ENCODE results near the gene FSTL4.

The FSTL4 gene

GRCh38 chr5:133512896-133513295, 99.4 kb downstream of the FSTL4 start:
- no peak for DNase-seq (ENCODE audit: low spot score)

DNA sequence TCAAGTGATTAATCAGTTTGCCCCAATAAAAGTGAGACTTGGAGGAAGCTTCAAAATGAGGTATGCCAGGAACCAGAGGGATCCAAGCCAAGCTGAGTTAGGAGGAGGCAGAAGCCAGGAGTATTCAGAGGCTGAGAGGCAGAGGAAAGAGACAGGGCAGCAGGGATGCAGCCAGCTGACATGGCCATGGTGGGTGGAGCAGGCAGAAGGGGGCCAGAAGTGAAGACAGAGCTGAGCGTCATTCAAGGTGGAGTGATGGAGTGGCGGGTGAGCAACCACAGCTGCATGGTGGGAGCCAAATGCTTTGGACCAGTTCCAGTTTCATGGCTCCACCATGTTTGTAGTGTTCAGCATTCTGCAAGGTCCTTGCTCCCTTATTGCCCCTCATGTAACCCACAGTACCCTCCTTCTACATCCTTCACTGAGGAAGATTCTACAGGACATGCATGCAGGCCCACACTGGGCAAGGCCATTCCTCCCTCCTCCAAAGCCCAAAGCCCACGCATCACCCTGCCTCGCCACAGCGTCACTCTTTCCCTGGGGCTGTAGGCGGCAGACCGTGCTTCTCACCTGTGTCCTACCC, 100.6 kb downstream of the FSTL4 start:
- DNase-seq (ENCODE audit: low spot score): no peak

- DNase-seq (ENCODE audit: low spot score): no peak
Observed at GRCh38 chr5:133510634-133511262, 101.6 kb downstream of the FSTL4 start.

GRCh38 chr5:133509742-133510079, 102.6 kb downstream of the FSTL4 start:
- DNase-seq (ENCODE audit: low spot score): no peak

DNA sequence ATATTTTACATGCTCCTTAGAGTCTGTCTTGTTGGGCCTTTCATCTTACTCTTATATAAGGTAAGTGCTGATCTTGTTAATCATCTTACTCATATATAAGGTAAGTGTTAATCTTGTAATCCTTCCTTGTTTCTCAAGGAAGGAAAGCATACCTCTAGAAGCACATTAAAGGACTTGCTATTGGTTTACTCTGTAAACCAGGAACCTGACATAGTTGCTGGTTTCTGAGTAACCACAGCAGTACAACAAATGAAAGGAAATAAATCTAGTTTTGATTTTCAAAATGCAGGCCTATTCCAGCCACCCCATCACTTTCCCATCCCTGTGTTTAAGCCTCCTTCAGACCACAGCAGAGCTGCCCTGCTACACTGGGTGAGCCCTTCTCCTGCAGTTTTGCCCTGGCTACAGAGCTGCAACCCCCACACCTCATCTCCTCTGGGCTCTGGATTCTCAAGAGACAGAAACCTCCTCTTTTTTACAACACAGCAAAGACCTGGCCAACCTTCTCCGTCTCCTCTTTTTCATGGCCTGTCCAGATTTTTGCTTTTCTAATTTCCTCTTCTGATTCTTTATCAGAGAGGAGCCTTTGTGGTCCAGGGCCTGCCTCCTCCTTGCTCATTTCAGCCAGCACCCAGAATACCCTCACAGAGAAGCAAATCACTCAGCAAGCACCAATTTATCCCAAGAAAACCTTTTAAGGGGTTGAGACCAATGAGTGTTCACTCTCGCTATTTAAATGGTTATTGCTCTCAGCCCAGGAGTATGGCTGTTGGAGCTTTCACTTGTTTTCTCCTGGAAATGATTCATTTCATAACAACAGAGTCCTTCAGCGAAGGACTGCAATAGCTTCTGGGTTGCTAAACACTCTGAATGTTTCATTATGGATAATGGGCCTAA, 103.2 kb downstream of the FSTL4 start:
- DNase-seq (ENCODE audit: low spot score): no peak

- DNase-seq (ENCODE audit: low spot score): no peak
Observed at GRCh38 chr5:133508331-133508730, 104.0 kb downstream of the FSTL4 start.

DNA sequence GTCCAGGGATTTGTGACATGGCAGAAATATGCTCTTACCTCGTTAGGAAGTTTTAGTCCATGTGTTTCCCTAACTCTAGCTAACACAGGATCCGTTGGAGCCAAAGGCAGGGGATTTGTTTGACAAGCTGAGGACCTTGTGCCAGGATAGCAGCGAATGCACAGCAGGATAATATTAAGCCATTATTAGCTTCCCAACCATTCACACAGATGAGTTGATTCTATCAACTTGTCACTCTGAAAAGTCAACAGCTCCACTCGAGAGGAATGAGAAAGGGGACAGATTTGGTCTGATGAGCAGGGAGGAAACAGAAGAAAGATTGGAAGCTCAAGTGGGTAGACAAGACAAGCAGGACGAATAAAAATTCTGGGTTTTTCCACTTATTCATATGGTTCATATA, 106.2 kb downstream of the FSTL4 start:
- no peak for DNase-seq (ENCODE audit: low spot score)

GRCh38 chr5:133503511-133503910, 108.8 kb downstream of the FSTL4 start:
- no peak for DNase-seq (ENCODE audit: low spot score)

DNA sequence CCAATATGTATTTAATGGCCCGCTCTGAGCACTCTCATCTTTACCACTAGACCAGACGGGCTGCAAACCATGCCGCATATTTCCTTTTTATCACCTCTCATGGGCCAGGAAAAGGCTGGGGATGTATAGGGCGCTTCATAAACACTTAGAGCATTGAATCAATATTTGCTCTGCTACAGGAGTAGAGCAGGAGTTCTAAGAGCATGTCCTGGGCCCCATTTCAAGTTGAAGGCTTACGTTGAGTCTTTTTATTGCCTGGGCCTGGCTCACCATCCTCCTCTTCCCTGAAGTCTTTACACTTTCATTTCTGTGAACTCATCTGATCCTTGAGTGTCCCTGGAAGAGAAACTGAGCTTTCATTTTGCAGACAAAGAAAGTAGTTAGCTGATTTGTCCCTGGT, 112.4 kb downstream of the FSTL4 start:
- DNase-seq (ENCODE audit: low spot score): no peak

DNA sequence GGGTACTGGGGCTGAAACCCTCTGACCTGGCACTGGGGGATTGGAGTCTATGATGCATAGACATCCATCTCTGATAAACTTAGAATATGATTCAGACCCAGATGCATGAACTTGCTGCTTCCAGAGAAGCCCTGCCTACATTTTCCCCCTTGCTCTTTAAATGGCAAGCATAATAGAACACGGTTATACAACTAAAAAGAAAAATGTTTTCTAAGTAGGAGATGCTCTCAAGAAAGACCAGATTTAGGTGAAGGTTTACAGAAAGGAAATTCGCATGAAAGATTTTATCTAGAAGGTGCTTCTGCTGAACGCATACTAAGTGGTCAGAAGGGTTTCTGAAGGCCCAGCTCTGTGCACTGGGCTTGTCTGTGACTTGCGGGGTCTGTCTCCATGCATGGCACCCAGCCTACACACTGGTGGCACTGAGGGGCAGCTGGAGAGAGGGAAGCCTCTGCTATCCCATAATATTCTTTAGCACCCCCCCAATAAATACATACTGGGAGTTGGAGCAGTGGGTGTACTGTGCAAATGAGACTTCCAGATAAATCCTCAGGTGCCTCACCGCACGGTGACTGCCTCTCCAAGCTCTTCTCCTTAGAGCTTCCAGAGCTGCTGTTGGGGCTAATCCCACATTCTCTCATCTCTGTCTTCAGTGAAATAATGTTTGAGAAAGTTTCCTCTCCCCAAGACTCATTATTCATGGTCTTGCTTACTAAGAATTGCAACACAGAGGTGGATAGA, 114.6 kb downstream of the FSTL4 start:
- no peak for DNase-seq (ENCODE audit: low spot score)

GRCh38 chr5:133496631-133497030, 115.7 kb downstream of the FSTL4 start:
- DNase-seq (ENCODE audit: low spot score): no peak

DNA sequence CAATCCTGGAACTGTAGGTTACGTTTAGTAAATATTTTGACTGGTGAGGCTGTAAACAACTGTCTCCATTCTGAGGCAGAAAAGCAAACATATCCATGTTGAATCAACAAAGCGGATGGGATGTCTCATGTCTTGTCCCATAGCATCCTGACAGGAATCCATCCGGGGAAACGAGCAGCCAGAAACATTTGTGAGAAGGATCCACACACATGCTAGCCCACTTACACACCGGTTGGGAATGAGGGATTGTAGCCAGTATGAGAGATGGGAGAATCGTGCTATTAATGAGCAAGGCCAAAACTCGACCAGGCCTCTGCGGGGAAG, 117.5 kb downstream of the FSTL4 start:
- DNase-seq (ENCODE audit: low spot score): no peak

DNA sequence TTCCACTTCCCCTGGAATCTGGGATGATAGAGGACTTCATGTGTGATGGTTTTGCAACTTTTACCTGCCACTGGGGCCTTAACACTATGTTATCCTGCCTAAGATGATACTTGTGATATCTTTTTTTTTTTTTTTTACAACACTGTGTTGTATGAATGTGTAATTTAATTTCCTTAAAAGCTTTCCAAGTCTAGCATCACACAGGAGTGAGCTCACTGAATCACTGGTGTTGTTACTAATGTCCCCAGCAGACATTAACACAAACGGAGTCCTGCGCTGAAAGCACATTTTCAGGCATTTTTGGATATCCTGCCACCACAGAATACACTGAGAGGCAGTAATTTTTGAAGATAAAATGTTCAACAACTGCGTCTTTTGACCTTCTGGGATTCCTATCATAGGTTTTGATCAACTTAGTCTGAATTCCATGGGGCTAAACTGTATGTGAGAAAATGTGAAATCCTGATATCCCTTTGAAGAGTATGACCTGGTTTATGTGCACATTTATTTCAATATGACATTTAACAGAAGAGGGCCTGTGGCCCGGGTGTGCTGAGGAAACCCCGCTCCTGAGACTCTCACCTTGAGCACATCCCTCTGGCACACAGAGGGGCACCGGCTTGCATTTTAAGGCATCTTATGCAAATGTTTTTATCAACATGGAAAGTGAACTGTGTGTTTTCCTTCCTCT, 118.0 kb downstream of the FSTL4 start:
- DNase-seq (ENCODE audit: low spot score): no peak

- DNase-seq (ENCODE audit: low spot score): no peak
Observed at GRCh38 chr5:133489632-133490031, 122.7 kb downstream of the FSTL4 start.

DNA sequence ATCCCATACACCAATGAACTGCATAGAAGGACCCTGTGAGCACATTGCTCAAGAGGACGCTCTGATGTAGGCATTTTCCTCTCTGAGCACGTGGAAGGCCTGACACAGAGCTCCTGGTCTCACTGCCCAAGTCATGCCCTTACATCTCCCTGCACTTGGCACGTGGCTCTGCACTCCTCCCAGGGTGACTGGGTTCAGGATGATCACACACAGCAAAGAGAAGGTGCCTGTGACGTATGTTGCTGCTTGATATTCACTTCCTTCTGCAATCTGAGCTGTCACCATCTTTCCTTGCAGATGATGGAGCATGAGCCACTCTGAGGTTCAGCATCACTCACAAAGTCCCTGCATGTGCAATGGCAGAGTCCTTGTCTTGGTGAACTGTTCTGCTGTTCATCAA, 125.2 kb downstream of the FSTL4 start:
- DNase-seq (ENCODE audit: low spot score): no peak

DNA sequence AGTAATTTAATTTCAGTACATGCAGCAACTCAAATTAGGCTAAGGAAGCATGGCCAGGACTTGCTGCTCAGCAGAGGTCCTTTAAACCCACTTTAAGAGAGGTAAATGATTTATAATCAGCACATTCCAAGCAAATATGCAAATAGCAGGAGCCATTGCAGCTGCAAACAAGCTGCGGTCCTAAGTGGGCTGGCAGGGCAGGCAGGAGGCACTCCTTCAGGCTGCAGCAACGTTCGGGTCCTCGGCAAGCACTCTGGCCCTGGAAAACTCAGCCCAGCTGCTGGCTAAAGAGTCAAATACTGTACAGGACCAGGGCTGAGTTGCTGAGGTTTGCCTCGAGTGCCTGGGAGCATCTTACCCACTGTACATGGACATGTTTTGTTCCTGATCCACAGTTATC, 126.9 kb downstream of the FSTL4 start:
- no peak for DNase-seq (ENCODE audit: low spot score)

- DNase-seq (ENCODE audit: low spot score): no peak
Observed at GRCh38 chr5:133483406-133484090, 128.8 kb downstream of the FSTL4 start.

DNA sequence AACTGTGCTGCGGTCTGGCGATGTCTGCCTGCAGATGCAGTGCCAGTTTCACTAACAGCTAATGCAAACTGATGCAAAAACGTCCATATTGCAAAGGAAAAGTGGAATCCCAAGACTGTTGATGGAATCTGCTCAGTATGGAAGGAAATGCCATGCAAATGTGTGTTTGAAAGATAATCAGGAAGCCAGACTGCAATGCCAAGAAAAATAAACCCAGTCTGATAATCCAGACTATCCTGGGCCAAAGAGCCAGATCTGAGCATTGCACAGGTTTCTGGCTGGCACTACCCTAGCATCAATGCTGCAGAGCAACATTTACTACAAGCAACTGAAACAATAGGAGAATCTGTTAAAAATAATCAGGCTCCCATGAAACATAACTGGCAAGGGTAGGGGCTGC, 130.3 kb downstream of the FSTL4 start:
- DNase-seq (ENCODE audit: low spot score): no peak

GRCh38 chr5:133480866-133481265, 131.5 kb downstream of the FSTL4 start:
- DNase-seq (ENCODE audit: low spot score): no peak

DNA sequence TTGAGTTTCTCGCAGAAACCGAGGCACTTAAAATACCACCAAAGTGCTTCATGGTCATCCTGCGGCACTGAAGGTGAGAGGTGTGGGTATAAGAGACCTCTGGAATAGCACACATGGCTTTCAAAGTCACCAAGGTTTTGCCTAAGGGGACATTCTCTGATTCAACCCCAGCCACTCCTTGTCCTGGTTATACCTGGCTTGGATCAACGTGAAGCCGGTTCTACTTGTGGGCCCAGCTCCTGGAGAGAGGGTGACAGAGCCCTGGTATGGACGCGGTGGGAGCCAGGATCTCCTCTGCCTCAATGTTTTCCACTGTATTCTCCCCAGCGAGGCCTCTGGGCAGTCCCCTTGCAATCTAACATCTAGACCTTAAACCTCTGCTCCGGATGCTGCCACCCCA, 132.0 kb downstream of the FSTL4 start:
- DNase-seq (ENCODE audit: low spot score): no peak

GRCh38 chr5:133478199-133478985, 133.9 kb downstream of the FSTL4 start:
- DNase-seq (ENCODE audit: low spot score): no peak

All from CD4-positive, alpha-beta T cell treated with Interleukin-6 at 100 ng/mL for 8 hours (primary cell).